GM18907 (cell line): ENCODE data around the gene HAGH.

ENCODE experiments used
- ATAC-seq: cut with Tn5 transposase; IDR thresholded peaks from one replicate; pipeline ENCODE4 v1.9.1; 2021; ENCODE audit warnings: mild to moderate bottlenecking, moderate library complexity; ENCODE audit not compliant: unreplicated experiment

Gene HAGH

GRCh38 chr16:1775846-1776671 is 50.6 kb downstream of the HAGH start:
- ATAC-seq, result no peak

DNA sequence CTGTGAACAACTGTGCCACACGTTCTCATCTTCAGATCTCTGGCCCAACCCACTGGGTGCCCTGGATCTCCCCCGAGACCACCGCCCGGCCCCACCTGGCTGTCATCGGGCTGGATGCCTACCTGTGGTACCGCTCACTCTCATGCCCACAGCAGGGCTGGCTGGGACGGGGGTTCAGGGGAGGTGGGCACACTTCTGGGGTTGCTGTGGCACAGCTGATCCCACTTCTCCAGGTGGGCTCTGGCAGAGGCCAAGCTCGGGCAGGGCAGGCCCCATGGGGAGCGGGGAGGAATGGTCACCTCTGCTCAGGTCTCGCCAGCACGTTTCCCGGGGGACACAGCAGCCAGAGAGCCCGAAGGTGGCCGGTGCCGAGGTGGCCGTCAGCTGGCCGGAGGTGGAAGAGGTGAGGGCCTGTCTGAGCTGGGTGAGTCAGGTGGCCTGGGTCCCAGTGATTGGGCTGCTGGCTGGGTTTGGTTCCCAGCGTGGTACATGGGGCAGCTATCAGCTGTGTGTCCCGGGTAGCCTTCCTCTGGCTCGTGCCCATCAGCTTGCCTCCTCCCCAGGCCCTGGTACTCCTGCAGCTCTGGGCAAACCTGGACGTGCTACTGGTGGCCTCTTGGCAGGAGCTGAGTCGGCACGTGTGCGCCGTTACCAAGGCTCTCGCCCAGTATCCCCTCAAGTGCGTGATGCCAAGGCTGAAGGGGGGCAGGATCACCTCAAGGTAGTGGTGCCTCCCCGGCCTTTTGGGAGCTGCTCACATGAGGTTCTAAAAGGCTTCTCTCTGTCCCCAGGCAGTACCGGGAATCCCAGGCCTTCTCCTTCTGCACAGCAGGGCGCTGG is 51.4 kb downstream of the HAGH start:
- ATAC-seq, result no peak

GRCh38 chr16:1774448-1774780 is 52.2 kb downstream of the HAGH start:
- no peak for ATAC-seq

- ATAC-seq, result peak; percentile 0
Observed at GRCh38 chr16:1773703-1774447, 52.8 kb downstream of the HAGH start.

GRCh38 chr16:1772908-1773702 is 53.5 kb downstream of the HAGH start, which contains the start of gene MRPS34:
MRPS34 (minus strand) TSS chr16:1773134; CDS start chr16:1773119, 15 bp downstream.
- peak; percentile 51 for ATAC-seq

DNA sequence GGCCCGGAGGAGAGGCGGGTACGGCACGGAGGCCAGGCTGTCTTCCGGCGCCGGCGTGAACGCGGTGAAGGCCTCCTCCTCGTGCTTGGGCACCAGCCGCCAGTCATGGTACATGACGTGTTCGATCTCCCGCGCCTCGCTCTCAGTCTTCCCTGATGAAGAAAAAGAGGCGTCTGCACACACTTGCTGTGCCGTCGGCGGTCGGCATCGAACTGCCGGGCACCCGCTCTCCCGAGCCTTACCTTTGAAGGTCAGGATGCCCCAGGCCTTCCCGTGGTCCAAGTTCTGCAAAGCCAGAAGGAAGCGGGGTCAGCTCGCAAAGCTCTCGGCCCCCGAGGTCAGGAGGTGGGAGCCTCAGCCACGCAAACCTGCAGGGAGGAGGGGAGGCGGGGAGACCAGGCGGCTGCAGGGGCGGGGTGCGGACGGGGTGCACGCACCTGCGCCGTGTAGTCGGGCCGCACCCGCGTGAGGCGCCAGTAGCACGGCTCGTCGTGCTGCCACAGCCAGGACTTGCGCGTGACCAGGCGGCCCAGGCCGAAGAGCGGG is 54.2 kb downstream of the HAGH start, which contains the start of gene EME2:
EME2 (plus strand) TSS at position 449 of the 546 bp plus-strand sequence. CDS start 418 bp downstream, outside the sequence.
- ATAC-seq, result peak; percentile 12

DNA sequence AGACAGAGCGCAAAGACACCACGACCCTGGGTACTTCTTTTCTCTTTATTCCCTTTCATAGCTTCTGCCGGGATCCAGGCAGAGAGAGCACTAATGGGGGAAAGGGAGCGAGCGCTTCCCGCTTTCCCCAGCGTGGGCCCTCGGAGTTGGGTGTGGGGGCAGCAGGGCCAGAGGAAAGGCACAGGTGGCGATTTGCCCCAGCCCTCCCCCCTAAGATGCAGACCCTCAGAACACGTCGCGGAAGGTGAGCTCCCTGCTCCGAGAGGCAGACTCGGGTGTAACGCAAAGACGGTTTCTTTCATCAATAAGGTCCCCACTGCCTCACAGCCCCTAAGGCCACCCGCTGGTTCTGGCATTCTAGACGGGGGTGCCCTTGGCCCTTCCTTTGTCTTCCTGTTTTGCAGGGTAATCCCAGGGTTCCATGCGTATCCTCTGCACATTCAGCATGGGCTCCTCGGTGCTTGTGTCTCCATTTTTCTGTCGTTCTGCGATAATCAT is 54.7 kb downstream of the HAGH start:
- ATAC-seq, result no peak

GRCh38 chr16:1771188-1771863 is 55.3 kb downstream of the HAGH start, which contains the start of gene NME3:
NME3 (minus strand) TSS chr16:1771543; CDS start chr16:1771534, 9 bp downstream.
- no peak for ATAC-seq

- no peak for ATAC-seq
Observed at GRCh38 chr16:1770328-1771187, 56.1 kb downstream of the HAGH start.

DNA sequence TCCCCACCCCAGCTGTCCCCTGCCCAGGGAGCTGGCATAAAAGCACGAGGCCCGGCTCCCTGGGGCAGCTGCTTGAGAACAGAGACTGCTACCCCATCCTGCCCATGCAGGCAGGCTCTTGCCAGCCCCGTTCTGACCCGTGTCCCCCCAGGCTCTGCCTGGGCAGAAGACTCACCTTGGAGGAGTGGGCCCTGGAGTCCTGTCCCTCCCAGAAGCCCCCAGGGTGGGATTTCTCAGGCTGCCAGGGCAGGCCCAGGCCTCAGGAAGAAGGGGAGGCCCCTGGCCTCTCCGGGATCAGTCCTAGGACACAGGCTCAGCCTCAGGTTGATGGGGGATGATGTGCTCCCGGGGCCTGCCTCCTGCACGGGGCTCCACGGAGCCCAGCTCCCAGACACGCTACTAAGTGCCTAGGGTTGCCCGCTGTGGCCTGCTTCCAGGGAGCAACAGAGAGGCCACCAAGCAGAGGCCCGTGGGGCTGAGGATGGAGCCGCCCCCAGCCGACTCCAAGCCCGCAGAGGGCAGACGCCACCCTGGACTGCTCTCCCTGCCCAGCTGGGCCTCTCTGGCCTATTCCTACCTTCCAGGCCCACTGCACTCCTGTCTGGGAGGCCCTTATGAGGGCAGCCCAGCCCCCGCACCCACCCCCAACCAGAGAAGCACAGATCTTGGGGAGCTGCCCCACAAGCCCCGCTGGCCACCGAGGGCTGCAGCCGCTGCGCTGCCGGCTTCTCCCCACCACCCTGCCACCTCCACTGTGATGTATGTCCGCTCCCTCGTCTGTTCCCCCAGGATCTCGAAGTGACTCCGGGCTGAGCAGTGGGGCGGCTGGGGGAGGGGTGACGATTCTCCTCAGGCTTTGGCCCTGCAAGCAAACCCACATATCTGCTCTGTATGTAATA is 57.0 kb downstream of the HAGH start:
- ATAC-seq, result no peak

- ATAC-seq, result no peak
Observed at GRCh38 chr16:1768767-1769401, 57.7 kb downstream of the HAGH start.

GRCh38 chr16:1768061-1768766 is 58.4 kb downstream of the HAGH start:
- no peak for ATAC-seq

DNA sequence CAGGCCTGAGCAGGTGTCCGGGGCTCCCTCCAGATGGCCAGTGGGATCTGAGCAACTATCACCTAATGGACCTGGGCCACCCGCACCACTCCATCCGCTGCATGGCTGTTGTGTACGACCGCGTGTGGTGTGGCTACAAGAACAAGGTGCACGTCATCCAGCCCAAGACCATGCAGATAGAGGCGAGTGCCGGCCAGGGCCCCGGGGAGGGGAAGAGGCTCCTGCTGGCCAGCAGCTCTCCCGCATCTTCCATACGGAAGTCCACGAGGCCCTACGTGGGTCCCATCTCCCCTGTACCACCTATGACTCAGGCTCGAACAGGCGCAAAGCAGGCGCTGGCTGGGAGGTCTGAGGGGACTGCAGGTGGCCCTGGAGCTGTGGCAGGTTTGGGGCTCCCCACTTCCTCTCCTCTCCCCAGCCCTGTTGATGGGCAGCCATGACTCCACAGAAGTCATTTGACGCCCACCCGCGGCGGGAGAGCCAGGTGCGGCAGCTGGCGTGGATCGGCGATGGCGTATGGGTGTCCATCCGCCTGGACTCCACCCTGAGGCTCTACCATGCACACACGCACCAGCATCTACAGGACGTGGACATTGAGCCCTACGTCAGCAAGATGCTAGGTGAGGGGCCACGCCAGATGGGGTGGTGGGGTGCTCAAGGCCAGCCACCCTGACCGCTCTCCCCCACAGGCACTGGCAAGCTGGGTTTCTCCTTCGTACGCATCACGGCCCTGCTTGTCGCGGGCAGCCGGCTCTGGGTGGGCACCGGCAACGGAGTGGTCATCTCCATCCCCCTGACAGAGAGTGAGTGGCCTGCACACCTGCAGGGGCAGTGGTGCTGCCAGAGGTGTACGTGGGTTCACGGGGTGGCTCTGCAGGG is 59.3 kb downstream of the HAGH start:
- no peak for ATAC-seq

DNA sequence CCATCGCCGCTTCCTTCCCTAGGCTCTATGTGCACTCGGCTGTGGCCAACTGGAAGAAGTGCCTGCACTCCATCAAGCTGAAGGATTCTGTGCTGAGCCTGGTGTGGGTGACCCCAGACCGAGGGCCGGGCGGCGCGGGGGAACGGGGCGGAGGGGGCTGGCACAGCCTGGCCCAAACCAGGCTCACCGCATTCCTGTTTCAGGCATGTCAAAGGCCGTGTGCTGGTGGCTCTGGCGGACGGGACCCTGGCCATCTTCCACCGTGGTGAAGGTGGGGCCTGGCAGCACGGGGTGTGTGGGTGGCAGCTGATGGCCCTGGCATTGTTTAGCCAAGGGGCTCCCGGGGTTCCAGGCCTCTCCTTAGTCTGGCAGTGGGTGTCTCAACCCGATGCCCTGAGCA is 59.9 kb downstream of the HAGH start:
- ATAC-seq, result no peak

DNA sequence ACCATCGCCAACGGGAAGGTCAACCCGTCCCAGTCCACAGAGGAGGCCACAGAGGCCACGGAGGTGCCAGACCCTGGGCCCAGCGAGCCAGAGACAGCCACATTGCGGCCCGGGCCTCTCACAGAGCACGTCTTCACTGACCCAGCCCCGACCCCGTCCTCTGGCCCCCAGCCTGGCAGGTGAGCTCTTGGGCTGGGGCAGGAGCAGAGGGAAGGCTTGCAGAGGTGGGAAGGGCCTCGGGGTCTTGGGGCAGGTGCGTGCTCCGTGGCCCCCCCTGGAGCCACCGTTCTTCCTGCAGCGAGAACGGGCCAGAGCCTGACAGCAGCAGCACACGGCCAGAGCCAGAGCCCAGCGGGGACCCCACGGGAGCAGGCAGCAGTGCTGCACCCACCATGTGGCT is 60.4 kb downstream of the HAGH start:
- ATAC-seq, result no peak
